Activated CD8-positive, alpha-beta T cell treated with anti-CD3 and anti-CD28 coated beads for 36 hours (primary cell): ENCODE data around the gene NCAM1. TPM values are rescaled to one million over a fixed set of nuclear protein-coding genes. Genes with fewer than 3 reads are reported as not detected.

ENCODE experiments used
- ATAC-seq: fragments of 200-7000 bp; cut with Tn5 transposase; one replicate; pipeline ENCODE4 v1.10.0; 2021; ENCODE audit warnings: mild to moderate bottlenecking, moderate library complexity
- CTCF ChIA-PET: fragments of 350-600 bp; sonication (Branson Sonifier 250); formaldehyde crosslinking; loops from one replicate; lab custom pipeline; 2021; ENCODE audit warnings: antibody characterized with exemption; lab: Charles Lee
- POLR2A ChIA-PET: fragments of 350-600 bp; sonication (Branson Sonifier 250); formaldehyde crosslinking; loops from one replicate; lab custom pipeline; 2021; ENCODE audit warnings: antibody characterized with exemption; lab: Charles Lee
- DNase-seq: peaks from one replicate; pipeline ENCODE4 v3.0.0-alpha.2; 2020
- H3K27ac Mint-ChIP-seq: one replicate; pipeline ENCODE4 v1.8.0; 2021; ENCODE audit warnings: mild to moderate bottlenecking, mixed read lengths
- H3K27me3 Mint-ChIP-seq: one replicate; pipeline ENCODE4 v1.8.0; 2021; ENCODE audit warnings: mixed read lengths
- H3K36me3 Mint-ChIP-seq: one replicate; pipeline ENCODE4 v1.8.0; 2021; ENCODE audit warnings: low read depth, mixed read lengths
- H3K4me1 Mint-ChIP-seq: one replicate; pipeline ENCODE4 v1.8.0; 2021; ENCODE audit warnings: low read depth, mixed read lengths
- H3K4me3 Mint-ChIP-seq: one replicate; pipeline ENCODE4 v1.8.0; 2021; ENCODE audit warnings: mild to moderate bottlenecking, moderate library complexity, mixed read lengths
- H3K9me3 Mint-ChIP-seq: one replicate; pipeline ENCODE4 v1.8.0; 2021; ENCODE audit warnings: mixed read lengths
- intact Hi-C: fragments of 100-400 bp; cut with micrococcal nuclease; formaldehyde crosslinking; loops from one replicate; pipeline ENCODE4 v1.10.0; 2022
- total RNA-seq, 2 experiments: library from RNA; stranded (reverse); gene quantifications; one replicate each; pipeline ENCODE4 v1.2.3, GENCODE V29; 2021
- TF ChIP-seq, protein P1 (sequence below): fragments of 200-600 bp; IDR thresholded peaks from one replicate; pipeline ENCODE4 v1.8.0; 2022; ENCODE audit warnings: antibody characterized with exemption, mild to moderate bottlenecking

Gene NCAM1
- total RNA-seq, 2 experiments from 2014 or later, result 0.47 to 0.56 TPM

DNA sequence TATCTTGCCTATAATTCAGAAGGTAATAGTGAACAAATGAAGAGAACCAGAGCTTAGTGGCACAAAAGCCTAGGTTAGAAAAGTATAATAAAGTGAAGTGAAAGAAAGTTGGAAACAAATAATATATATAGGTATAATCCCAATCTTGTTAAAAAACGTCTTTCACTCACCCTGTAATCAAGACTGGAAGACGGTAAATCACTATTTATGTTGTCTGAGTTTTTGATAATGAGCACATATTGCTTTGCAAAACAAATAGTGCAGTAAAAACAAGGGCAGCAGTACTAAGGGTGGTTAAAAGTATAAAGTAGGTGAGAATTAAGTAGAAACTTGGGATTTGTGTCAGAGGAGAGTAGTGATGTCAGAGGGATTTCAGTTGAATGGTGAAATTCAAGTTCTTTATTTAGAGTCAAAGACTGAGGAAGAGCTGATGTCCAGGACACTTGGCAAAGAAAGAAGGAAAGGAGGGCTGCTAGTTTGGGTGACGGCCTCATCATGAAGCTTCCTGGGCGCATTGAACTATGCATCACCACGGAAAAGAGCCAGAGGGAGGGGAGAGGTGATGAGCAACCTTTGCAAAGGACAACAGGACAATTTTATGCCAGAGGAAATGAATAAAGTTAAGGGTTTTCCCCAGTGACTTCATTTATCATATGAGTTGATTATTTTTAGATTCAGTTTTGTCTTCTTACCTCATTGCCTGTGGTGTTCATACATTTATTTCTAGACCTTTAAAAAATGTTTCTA lies 11.4 kb downstream of the NCAM1 start:
- no peaks in the 10 kb centered on the region for H3K4me1 Mint-ChIP-seq
- H3K36me3 Mint-ChIP-seq, result no peaks in the 10 kb centered on the region
- DNase-seq (no peak), ATAC-seq (no peak)
- H3K27me3 Mint-ChIP-seq, result peaks cover 3% of the 10 kb centered on the region
- intact Hi-C loops, result no loop called here
- POLR2A ChIA-PET, result interaction anchor here (0.8 kb wide), 1 partner anchor 22 kb away, joined by 3 read pairs; no protein-coding TSS in a partner anchor
- H3K4me3 Mint-ChIP-seq, result no peak overlapping the region
- no peaks in the 10 kb centered on the region for H3K9me3 Mint-ChIP-seq
- H3K27ac Mint-ChIP-seq, result no peak overlapping the region
- TF ChIP-seq, protein P1, sequence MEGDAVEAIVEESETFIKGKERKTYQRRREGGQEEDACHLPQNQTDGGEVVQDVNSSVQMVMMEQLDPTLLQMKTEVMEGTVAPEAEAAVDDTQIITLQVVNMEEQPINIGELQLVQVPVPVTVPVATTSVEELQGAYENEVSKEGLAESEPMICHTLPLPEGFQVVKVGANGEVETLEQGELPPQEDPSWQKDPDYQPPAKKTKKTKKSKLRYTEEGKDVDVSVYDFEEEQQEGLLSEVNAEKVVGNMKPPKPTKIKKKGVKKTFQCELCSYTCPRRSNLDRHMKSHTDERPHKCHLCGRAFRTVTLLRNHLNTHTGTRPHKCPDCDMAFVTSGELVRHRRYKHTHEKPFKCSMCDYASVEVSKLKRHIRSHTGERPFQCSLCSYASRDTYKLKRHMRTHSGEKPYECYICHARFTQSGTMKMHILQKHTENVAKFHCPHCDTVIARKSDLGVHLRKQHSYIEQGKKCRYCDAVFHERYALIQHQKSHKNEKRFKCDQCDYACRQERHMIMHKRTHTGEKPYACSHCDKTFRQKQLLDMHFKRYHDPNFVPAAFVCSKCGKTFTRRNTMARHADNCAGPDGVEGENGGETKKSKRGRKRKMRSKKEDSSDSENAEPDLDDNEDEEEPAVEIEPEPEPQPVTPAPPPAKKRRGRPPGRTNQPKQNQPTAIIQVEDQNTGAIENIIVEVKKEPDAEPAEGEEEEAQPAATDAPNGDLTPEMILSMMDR, result no peak
- CTCF ChIA-PET, result no interaction called here

GRCh38 chr11:112975051-112975450 lies 13.8 kb downstream of the NCAM1 start:
- Mint-ChIP-seq H3K27me3 (peaks cover 2% of the 10 kb centered on the region), H3K9me3 (no peaks in the 10 kb centered on the region), H3K4me3 (no peak overlapping the region), H3K4me1 (no peaks in the 10 kb centered on the region), H3K27ac (no peak overlapping the region), H3K36me3 (no peaks in the 10 kb centered on the region)
- ATAC-seq, result no peak
- DNase-seq, result no peak
- intact Hi-C loops, result no loop called here
- POLR2A ChIA-PET, result no interaction called here
- CTCF ChIA-PET, result no interaction called here
- TF ChIP-seq, protein P1, result no peak

- no peaks in the 10 kb centered on the region for H3K9me3 Mint-ChIP-seq
These were observed 14.3 kb downstream of the NCAM1 start for GRCh38 chr11:112975493-112975892.

GRCh38 chr11:112977755-112978154 lies 16.5 kb downstream of the NCAM1 start:
- ATAC-seq, result no peak
- Mint-ChIP-seq H3K4me3 (no peak overlapping the region), H3K27me3 (peaks cover 3% of the 10 kb centered on the region), H3K36me3 (no peaks in the 10 kb centered on the region), H3K4me1 (no peaks in the 10 kb centered on the region), H3K9me3 (no peaks in the 10 kb centered on the region), H3K27ac (no peak overlapping the region)
- TF ChIP-seq, protein P1, result no peak
- intact Hi-C loops, result no loop called here
- CTCF ChIA-PET, result no interaction called here
- DNase-seq, result no peak
- POLR2A ChIA-PET, result no interaction called here

More at GRCh38 chr11:112975493-112975892, 14.3 kb downstream of the NCAM1 start:
- H3K36me3 Mint-ChIP-seq, result no peaks in the 10 kb centered on the region
- H3K4me3 Mint-ChIP-seq, result no peak overlapping the region
- TF ChIP-seq, protein P1, result no peak
- H3K4me1 Mint-ChIP-seq, result no peaks in the 10 kb centered on the region
- ChIA-PET POLR2A (interaction anchor here (0.7 kb wide), 1 partner anchor 438 kb away, joined by 3 read pairs; no protein-coding TSS in a partner anchor), CTCF (no interaction called here)
- DNase-seq (no peak), ATAC-seq (no peak)
- peaks cover 2% of the 10 kb centered on the region for H3K27me3 Mint-ChIP-seq
- H3K27ac Mint-ChIP-seq, result no peak overlapping the region
- intact Hi-C loops, result no loop called here

DNA sequence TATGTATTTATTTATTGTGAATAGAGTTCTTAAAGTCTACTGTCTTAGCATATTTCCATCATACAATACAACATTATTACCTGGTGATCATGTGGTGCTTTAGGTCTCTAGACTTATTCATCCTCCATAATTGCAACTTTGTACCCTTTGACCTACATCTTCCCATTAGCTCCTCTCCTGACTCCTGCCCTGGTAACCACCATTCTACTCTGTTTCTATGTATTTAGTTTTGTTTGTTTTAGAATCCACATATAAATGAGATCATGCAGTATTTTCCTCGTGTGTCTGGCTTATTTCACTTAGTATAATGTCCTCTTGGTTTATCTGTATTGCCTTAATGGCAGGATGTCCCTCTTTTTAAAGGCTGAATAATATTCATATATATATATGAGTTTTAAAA lies 22.7 kb downstream of the NCAM1 start:
- H3K4me3 Mint-ChIP-seq, result no peak overlapping the region
- no peak overlapping the region for H3K27ac Mint-ChIP-seq
- intact Hi-C loops, result no loop called here
- H3K9me3 Mint-ChIP-seq, result peaks cover under 1% of the 10 kb centered on the region
- no peak for DNase-seq
- TF ChIP-seq, protein P1, result no peak
- POLR2A ChIA-PET, result no interaction called here
- H3K27me3 Mint-ChIP-seq, result peaks cover 2% of the 10 kb centered on the region
- no peaks in the 10 kb centered on the region for H3K4me1 Mint-ChIP-seq
- H3K36me3 Mint-ChIP-seq, result no peaks in the 10 kb centered on the region
- CTCF ChIA-PET, result no interaction called here
- ATAC-seq, result no peak
